GM13976 (cell line): ENCODE measurements around the gene TTC7B.

Source experiments
- DNase-seq: peaks from one replicate; pipeline ENCODE4 v3.0.0; 2012; ENCODE audit warnings: low spot score
- CTCF ChIP-seq: IDR thresholded peaks from 2 replicates; pipeline ENCODE4 v1.5.1; 2012; ENCODE audit warnings: borderline replicate concordance, mild to moderate bottlenecking; ENCODE audit not compliant: insufficient read depth; ENCODE audit errors: extremely low read depth, missing control alignments, control extremely low read depth
- in situ Hi-C: fragments of 300-500 bp; cut with MboI; formaldehyde crosslinking; loops from one replicate; pipeline ENCODE4 v1.12.0; 2022; ENCODE audit warnings: low sequenced_read_pairs, mixed read lengths, inconsistent platforms; ENCODE audit not compliant: unreplicated experiment

The TTC7B gene

GRCh38 chr14:90551733-90552464 lies 264.3 kb downstream of the TTC7B start:
- TF ChIP-seq CTCF, result no peak
- no peak for DNase-seq
- in situ Hi-C loops, result no loop called here

- no peak for DNase-seq
- in situ Hi-C loops, result no loop called here
- no peak for TF ChIP-seq CTCF
These were observed 265.0 kb downstream of the TTC7B start for GRCh38 chr14:90551070-90551704.

- in situ Hi-C loops, result no loop called here
- no peak for DNase-seq
- no peak for TF ChIP-seq CTCF
These were observed 266.2 kb downstream of the TTC7B start for GRCh38 chr14:90549794-90550641.

- DNase-seq, result no peak
- in situ Hi-C loops, result no loop called here
- TF ChIP-seq CTCF, result no peak
These were observed 267.8 kb downstream of the TTC7B start for GRCh38 chr14:90548455-90548854.

GRCh38 chr14:90547968-90548367 lies 268.3 kb downstream of the TTC7B start:
- DNase-seq, result no peak
- in situ Hi-C loops, result no loop called here
- no peak for TF ChIP-seq CTCF

GRCh38 chr14:90547250-90547649 lies 269.0 kb downstream of the TTC7B start:
- no peak for TF ChIP-seq CTCF
- no peak for DNase-seq
- in situ Hi-C loops, result no loop called here
